Hypothalamus (tissue), 51 donors: ENCODE data around the gene PIP4K2A.
"Not testable (repeated sequence)": the region's sequence is repeated elsewhere in the genome, so short reads cannot be mapped to it uniquely, and the experiment has no call there.

Experiments
- DNase-seq, 51 donors: peaks; one replicate each; lab custom pipeline; 2025; lab: John Stamatoyannopoulos, UW

PIP4K2A gene

GRCh38 chr10:22698941-22699440 is 15.4 kb downstream of the PIP4K2A start:
- no peak for DNase-seq

- no peak for DNase-seq
Measured at GRCh38 chr10:22697800-22698199, 16.6 kb downstream of the PIP4K2A start.

GRCh38 chr10:22697101-22697500 is 17.3 kb downstream of the PIP4K2A start:
- no peak for DNase-seq

- no peak for DNase-seq
Measured at GRCh38 chr10:22693860-22694259, 20.5 kb downstream of the PIP4K2A start.

- no peak for DNase-seq
Measured at GRCh38 chr10:22693371-22693784, 21.0 kb downstream of the PIP4K2A start.

GRCh38 chr10:22692119-22692518 is 22.3 kb downstream of the PIP4K2A start:
- DNase-seq = not testable (repeated sequence)

GRCh38 chr10:22690614-22691431 is 23.6 kb downstream of the PIP4K2A start:
- DNase-seq = no peak

- no peak for DNase-seq
Measured at GRCh38 chr10:22690158-22690557, 24.2 kb downstream of the PIP4K2A start.

GRCh38 chr10:22686347-22686746 is 28.0 kb downstream of the PIP4K2A start:
- DNase-seq = no peak

- DNase-seq = no peak
Measured at GRCh38 chr10:22685926-22686325, 28.5 kb downstream of the PIP4K2A start.

GRCh38 chr10:22684699-22685098 is 29.7 kb downstream of the PIP4K2A start:
- no peak for DNase-seq

- DNase-seq = no peak
Measured at GRCh38 chr10:22683140-22683389, 31.3 kb downstream of the PIP4K2A start.

- no peak for DNase-seq
Measured at GRCh38 chr10:22682237-22683139, 31.9 kb downstream of the PIP4K2A start.

GRCh38 chr10:22681783-22682183 is 32.6 kb downstream of the PIP4K2A start:
- no peak for DNase-seq

GRCh38 chr10:22681301-22681700 is 33.1 kb downstream of the PIP4K2A start:
- no peak for DNase-seq

GRCh38 chr10:22679608-22680007 is 34.8 kb downstream of the PIP4K2A start:
- DNase-seq = no peak

GRCh38 chr10:22677333-22677732 is 37.0 kb downstream of the PIP4K2A start:
- peak in 1 of 51 donors; percentile 13 for DNase-seq

- DNase-seq = no peak
Measured at GRCh38 chr10:22676435-22676834, 37.9 kb downstream of the PIP4K2A start.

- no peak for DNase-seq
Measured at GRCh38 chr10:22674573-22674930, 39.8 kb downstream of the PIP4K2A start.

GRCh38 chr10:22673785-22674572 is 40.4 kb downstream of the PIP4K2A start:
- no peak for DNase-seq

GRCh38 chr10:22673091-22673392 is 41.3 kb downstream of the PIP4K2A start:
- DNase-seq = no peak
